Ascending aorta (tissue), 2 donors: ENCODE data around the gene SEC61B. TPM values are rescaled to one million over a fixed set of nuclear protein-coding genes. Genes with fewer than 3 reads are reported as not detected.

Experiments used
- DNase-seq, 2 donors: peaks; one replicate each; pipeline ENCODE4 v3.0.0-alpha.2; 2019; ENCODE audit warnings: low spot score in 2 of 2
- H3K27ac ChIP-seq, 2 donors: fragments of 200-600 bp; sonication (generic); one replicate each; pipeline ENCODE4 v1.5.1; 2016 to 2017; ENCODE audit warnings: mild to moderate bottlenecking in 1 of 2
- H3K27me3 ChIP-seq: fragments of 200-600 bp; sonication (generic); one replicate; pipeline ENCODE4 v1.5.1; 2017
- H3K36me3 ChIP-seq, 2 donors: fragments of 200-600 bp; sonication (generic); one replicate each; pipeline ENCODE4 v1.5.1; 2016
- H3K4me1 ChIP-seq, 2 donors: fragments of 200-600 bp; sonication (generic); one replicate each; pipeline ENCODE4 v1.5.1; 2016 to 2017; ENCODE audit warnings: mild to moderate bottlenecking in 1 of 2
- H3K4me3 ChIP-seq, 2 donors: fragments of 200-600 bp; sonication (generic); one replicate each; pipeline ENCODE4 v1.5.1; 2016 to 2017; ENCODE audit warnings: mild to moderate bottlenecking in 1 of 2
- H3K9me3 ChIP-seq, 2 donors: fragments of 200-600 bp; sonication (generic); one replicate each; pipeline ENCODE4 v1.5.1; 2016
- CTCF ChIP-seq, 3 experiments: fragments of 200-600 bp in 2 of 3; fragments of 450-650 bp in 1 of 3; sonication (generic) in 2 of 3; IDR thresholded peaks; one replicate each; pipeline ENCODE4 v1.5.1; 2016 to 2019; ENCODE audit warnings: antibody characterized with exemption in 3 of 3, mild to moderate bottlenecking in 1 of 3, moderate library complexity in 1 of 3
- intact Hi-C: fragments of 100-400 bp; cut with DNase I; formaldehyde crosslinking; loops from one replicate; pipeline ENCODE4 v1.15.1; 2023
- total RNA-seq: library from RNA; depleted of rRNA; stranded (reverse); fragments of >200 nt; gene quantifications from one replicate; pipeline ENCODE4 v1.1.0, GENCODE V29; 2016

The SEC61B gene
- total RNA-seq, 1 donor from 2014 or later: 88.7 TPM

- Histone ChIP-seq H3K27ac (no peak overlapping the region), H3K4me1 (no peaks in the 10 kb centered on the region), H3K4me3 (no peak overlapping the region), H3K9me3 (no peaks in the 10 kb centered on the region), H3K27me3 (no peaks in the 10 kb centered on the region), H3K36me3 (no peaks in the 10 kb centered on the region)
- no peak for TF ChIP-seq CTCF (IDR thresholded peaks at IDR 0.05)
- intact Hi-C loops: no loop called here
- no peak for DNase-seq
Observed at GRCh38 chr9:99274495-99274894, 52.4 kb downstream of the SEC61B start.

Other genes starting within 250 kb of the SEC61B start
- gene TGFBR1, start 117.2 kb upstream of the SEC61B start, total RNA-seq: 13.9 TPM
- 17.1 TPM for gene ALG2, start 340 bp upstream of the SEC61B start, total RNA-seq